ENCODE results near the gene SPATA6.
A peak's percentile ranks its signal among the peaks of the same experiment; 100 is the strongest.
"Not testable (repeated sequence)": the region's sequence is repeated elsewhere in the genome, so short reads cannot be mapped to it uniquely, and the experiment has no call there.

Gene SPATA6

GRCh38 chr1:48471691-48472576 lies at the start of gene SPATA6:
SPATA6 (minus strand) TSS chr1:48472204; CDS start chr1:48472008, 196 bp downstream.
- no peak for DNase-seq

- not testable (repeated sequence) for DNase-seq
Measured at GRCh38 chr1:48519896-48520295, 47.9 kb upstream of the SPATA6 start.

- no peak for DNase-seq
Measured at GRCh38 chr1:48506870-48507269, 34.9 kb upstream of the SPATA6 start.

- DNase-seq = no peak
Measured at GRCh38 chr1:48500541-48501450, 28.8 kb upstream of the SPATA6 start.

- DNase-seq = no peak
Measured at GRCh38 chr1:48499211-48499735, 27.3 kb upstream of the SPATA6 start.

- DNase-seq = peak; percentile 42
Measured at GRCh38 chr1:48498096-48498791, 26.2 kb upstream of the SPATA6 start.

- DNase-seq = no peak
Measured at GRCh38 chr1:48495911-48496310, 23.9 kb upstream of the SPATA6 start.

GRCh38 chr1:48495166-48495565 lies 23.2 kb upstream of the SPATA6 start:
- DNase-seq = no peak

GRCh38 chr1:48493970-48494769 lies 22.2 kb upstream of the SPATA6 start:
- DNase-seq = no peak

GRCh38 chr1:48493041-48493440 lies 21.0 kb upstream of the SPATA6 start:
- DNase-seq = no peak

- DNase-seq = no peak
Measured at GRCh38 chr1:48492392-48492791, 20.4 kb upstream of the SPATA6 start.

GRCh38 chr1:48488721-48489120 lies 16.7 kb upstream of the SPATA6 start:
- DNase-seq = no peak

- DNase-seq = no peak
Measured at GRCh38 chr1:48480504-48480903, 8.5 kb upstream of the SPATA6 start.

GRCh38 chr1:48480023-48480422 lies 8.0 kb upstream of the SPATA6 start:
- DNase-seq = not testable (repeated sequence)

- DNase-seq = no peak
Measured at GRCh38 chr1:48472638-48473037, 634 bp upstream of the SPATA6 start.

- DNase-seq = no peak
Measured at GRCh38 chr1:48470950-48471690, 884 bp downstream of the SPATA6 start.

GRCh38 chr1:48470481-48470855 lies 1.5 kb downstream of the SPATA6 start:
- no peak for DNase-seq

GRCh38 chr1:48469616-48470480 lies 2.2 kb downstream of the SPATA6 start:
- no peak for DNase-seq

- no peak for DNase-seq
Measured at GRCh38 chr1:48466594-48466993, 5.4 kb downstream of the SPATA6 start.

GRCh38 chr1:48462716-48463302 lies 9.2 kb downstream of the SPATA6 start:
- no peak for DNase-seq
